Left renal pelvis (tissue), 4 donors: ENCODE measurements around the gene ATP6V0B. TPM values are rescaled to one million over a fixed set of nuclear protein-coding genes. Genes with fewer than 3 reads are reported as not detected.

Source experiments
- DNase-seq, 4 donors: peaks; one replicate each; pipeline ENCODE4 v3.0.0-alpha.2; 2013; ENCODE audit warnings: low read depth in 4 of 4, low spot score in 3 of 4
- polyA plus RNA-seq, 4 donors: library from polyadenylated mRNA; unstranded; fragments of 120-200 nt; gene quantifications; one replicate each; pipeline ENCODE4 v1.2.1, GENCODE V29; 2013; ENCODE audit not compliant: insufficient read length in 4 of 4

The ATP6V0B gene
- polyA plus RNA-seq, 4 donors: 69.3 to 158 (median 130) TPM

GRCh38 chr1:44024031-44024902 is 49.5 kb downstream of the ATP6V0B start:
- DNase-seq: no peak

- DNase-seq: no peak
Measured at GRCh38 chr1:44024903-44025525, 50.3 kb downstream of the ATP6V0B start.

DNA sequence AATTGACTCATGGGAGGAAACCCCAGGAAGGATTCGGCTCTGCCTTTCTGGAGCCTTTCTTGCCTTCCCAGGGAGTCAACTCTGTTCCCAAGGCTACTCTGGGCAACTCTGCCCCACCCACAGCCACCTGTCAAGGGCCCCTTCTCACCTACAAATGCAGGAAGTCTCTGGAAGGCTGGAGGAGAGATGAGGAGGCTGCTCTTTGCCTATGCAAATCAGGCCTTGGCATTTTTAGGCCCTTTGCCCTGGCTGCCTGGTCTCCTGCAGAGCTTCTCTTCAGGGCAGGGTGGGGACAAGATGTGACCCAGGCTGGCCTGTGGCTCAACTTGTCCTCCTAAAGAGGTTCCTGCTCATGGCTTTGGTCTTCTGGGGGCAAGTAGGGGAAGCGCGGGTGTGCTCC is 51.1 kb downstream of the ATP6V0B start:
- DNase-seq: no peak

GRCh38 chr1:44027320-44027719 is 52.6 kb downstream of the ATP6V0B start:
- DNase-seq: no peak

Other genes starting within 250 kb of the ATP6V0B start
- gene ARTN, start 41.2 kb upstream of the ATP6V0B start, polyA plus RNA-seq: 1 to 10 TPM; 1.1 to 2.8 (median 2.0) TPM
- 10 to 100 TPM; 23.4 to 46.2 (median 36.1) TPM for gene IPO13, start 28.0 kb upstream of the ATP6V0B start, polyA plus RNA-seq
- 10 to 100 TPM; 15.6 to 23.5 (median 20.5) TPM for gene DPH2, start 5.0 kb upstream of the ATP6V0B start, polyA plus RNA-seq
- gene B4GALT2, start 4.2 kb downstream of the ATP6V0B start, polyA plus RNA-seq: 10 to 100 TPM; 36.3 to 55.4 (median 41.8) TPM
- gene CCDC24, start 16.6 kb downstream of the ATP6V0B start, polyA plus RNA-seq: 10 to 100 TPM in 3 of 4 donors, 1 to 10 TPM in 1; 3.2 to 29.8 (median 16.4) TPM
- 1 to 10 TPM; 5.6 to 8.9 (median 7.7) TPM for gene SLC6A9, start 56.5 kb downstream of the ATP6V0B start, polyA plus RNA-seq
- under 1 TPM in 2 of 4 donors, not detected in 2; 0.16 to 0.93 TPM for gene KLF17, start 143.9 kb downstream of the ATP6V0B start, polyA plus RNA-seq
- not detected for gene KLF18, start 166.7 kb downstream of the ATP6V0B start, polyA plus RNA-seq
- 10 to 100 TPM; 42.9 to 72.5 (median 52.6) TPM for gene DMAP1, start 238.5 kb downstream of the ATP6V0B start, polyA plus RNA-seq